Measurements from ENCODE around the gene RPS6KA5. TPM values are rescaled to one million over a fixed set of nuclear protein-coding genes. Genes with fewer than 3 reads are reported as not detected.
"Not testable (repeated sequence)": the region's sequence is repeated elsewhere in the genome, so short reads cannot be mapped to it uniquely, and the experiment has no call there.

Gene RPS6KA5
- total RNA-seq, 1 donor from 2014 or later = 0.21 TPM

DNA sequence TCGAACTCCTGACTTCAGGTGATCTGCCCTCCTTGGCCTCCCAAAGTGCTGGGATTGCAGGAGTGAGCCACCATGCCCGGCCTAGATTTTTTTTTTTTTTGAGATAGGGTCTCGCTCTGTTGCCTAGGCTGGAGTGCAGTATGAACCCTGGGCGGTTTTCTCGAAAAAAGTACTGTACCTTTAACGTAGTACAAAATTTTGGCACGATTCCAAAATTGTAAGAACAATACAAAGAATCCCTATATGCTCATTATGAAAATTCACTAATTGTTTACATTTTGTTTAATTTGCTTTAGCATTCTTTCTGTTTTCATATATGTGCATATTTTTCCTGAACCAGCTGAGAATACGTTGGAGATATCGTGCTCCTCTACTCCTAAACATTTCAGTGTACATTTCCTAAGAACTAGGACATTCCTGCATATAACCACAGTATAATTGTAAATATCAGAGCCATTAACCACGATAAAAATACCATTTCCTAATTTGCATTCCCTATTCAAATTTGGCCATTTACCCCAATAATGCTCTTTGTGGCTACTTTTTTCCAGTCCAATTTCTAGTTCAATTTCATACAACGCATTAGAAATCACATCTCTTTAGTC is 97.8 kb downstream of the RPS6KA5 start:
- TF ChIP-seq, protein P1, sequence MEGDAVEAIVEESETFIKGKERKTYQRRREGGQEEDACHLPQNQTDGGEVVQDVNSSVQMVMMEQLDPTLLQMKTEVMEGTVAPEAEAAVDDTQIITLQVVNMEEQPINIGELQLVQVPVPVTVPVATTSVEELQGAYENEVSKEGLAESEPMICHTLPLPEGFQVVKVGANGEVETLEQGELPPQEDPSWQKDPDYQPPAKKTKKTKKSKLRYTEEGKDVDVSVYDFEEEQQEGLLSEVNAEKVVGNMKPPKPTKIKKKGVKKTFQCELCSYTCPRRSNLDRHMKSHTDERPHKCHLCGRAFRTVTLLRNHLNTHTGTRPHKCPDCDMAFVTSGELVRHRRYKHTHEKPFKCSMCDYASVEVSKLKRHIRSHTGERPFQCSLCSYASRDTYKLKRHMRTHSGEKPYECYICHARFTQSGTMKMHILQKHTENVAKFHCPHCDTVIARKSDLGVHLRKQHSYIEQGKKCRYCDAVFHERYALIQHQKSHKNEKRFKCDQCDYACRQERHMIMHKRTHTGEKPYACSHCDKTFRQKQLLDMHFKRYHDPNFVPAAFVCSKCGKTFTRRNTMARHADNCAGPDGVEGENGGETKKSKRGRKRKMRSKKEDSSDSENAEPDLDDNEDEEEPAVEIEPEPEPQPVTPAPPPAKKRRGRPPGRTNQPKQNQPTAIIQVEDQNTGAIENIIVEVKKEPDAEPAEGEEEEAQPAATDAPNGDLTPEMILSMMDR (IDR thresholded peaks at IDR 0.05) = no peak
- Histone ChIP-seq H3K27me3 (no peaks in the 10 kb centered on the region), H3K4me3 (no peak overlapping the region), H3K27ac (no peak overlapping the region), H3K36me3 (no peaks in the 10 kb centered on the region), H3K4me1 (no peaks in the 10 kb centered on the region), H3K9me3 (no peaks in the 10 kb centered on the region)
- intact Hi-C loops (cut with DNase I) = no loop called here
- DNase-seq (ENCODE audit: low spot score in 2 of 2) = no peak

DNA sequence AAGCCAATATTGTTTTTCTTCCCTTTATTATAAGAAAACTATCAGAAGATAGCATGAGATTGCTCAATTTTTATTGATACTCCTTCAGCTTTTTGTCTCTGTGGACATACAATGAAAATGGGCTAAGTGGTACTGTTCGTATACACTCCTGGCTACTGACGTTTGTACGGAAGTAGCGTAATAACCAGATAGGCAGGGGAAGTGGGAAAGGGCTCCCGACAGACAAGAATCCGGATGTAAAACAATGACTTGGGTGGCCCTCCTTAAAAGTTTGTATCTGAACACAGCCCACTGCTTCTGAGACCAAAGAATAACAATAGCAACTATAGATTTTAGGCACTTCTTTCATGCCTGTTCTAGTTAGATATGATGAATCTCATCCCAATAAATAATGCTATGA is 99.6 kb downstream of the RPS6KA5 start:
- Histone ChIP-seq H3K27me3 (no peaks in the 10 kb centered on the region), H3K36me3 (no peaks in the 10 kb centered on the region), H3K27ac (no peak overlapping the region), H3K4me1 (no peaks in the 10 kb centered on the region), H3K4me3 (no peak overlapping the region), H3K9me3 (peaks cover 8 to 14% of the 10 kb centered on the region in 2 donors)
- DNase-seq (ENCODE audit: low spot score in 2 of 2) = no peak
- TF ChIP-seq, protein P1 (IDR thresholded peaks at IDR 0.05) = no peak
- intact Hi-C loops (cut with DNase I) = no loop called here

DNA sequence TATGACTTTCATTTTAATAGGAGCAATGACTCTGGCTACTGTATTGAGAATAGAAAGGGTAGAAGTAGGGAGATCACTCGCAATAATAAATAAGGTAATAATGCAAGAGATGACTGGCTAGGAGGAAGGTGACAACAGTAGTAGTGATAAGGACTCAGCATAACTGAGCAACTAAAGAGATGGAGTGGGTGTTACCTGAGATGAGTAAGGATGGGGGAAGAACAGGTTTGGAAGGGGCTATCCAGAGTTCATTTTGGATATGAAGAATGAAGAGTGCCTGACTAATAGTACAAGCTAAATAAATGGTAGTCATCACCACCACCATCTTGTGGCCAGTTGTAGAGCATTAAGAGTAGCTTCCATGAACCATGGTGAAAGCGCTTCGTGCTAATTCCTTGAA is 101.1 kb downstream of the RPS6KA5 start:
- no peak for DNase-seq (ENCODE audit: low spot score in 2 of 2)
- Histone ChIP-seq H3K36me3 (no peaks in the 10 kb centered on the region), H3K27me3 (no peaks in the 10 kb centered on the region), H3K4me3 (no peak overlapping the region), H3K27ac (no peak overlapping the region), H3K4me1 (no peaks in the 10 kb centered on the region), H3K9me3 (peaks cover 9 to 19% of the 10 kb centered on the region in 2 donors)
- intact Hi-C loops (cut with DNase I) = no loop called here
- TF ChIP-seq, protein P1 (IDR thresholded peaks at IDR 0.05) = no peak

DNA sequence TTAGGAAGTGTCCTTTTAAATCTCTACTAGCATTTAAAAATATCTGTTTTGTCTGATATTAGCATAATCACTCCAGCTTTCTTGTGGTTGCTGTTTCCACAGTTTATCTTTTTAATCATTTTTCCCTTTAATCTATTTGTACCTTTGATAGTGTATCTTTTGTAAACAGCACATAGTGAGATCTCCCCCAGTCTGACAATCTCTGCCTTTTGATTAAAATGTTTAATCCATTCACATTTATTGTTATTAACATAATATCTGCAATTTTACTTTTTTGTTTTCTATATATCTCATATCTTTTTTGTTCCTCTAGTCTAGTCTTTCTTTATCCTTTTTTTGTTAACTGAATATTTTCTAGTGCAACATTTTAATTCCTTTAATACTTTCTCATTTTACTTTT is 104.2 kb downstream of the RPS6KA5 start:
- Histone ChIP-seq H3K27me3 (no peaks in the 10 kb centered on the region), H3K36me3 (no peaks in the 10 kb centered on the region), H3K4me1 (no peaks in the 10 kb centered on the region), H3K9me3 (peaks cover 17 to 26% of the 10 kb centered on the region in 2 donors), H3K4me3 (no peak overlapping the region), H3K27ac (no peak overlapping the region)
- intact Hi-C loops (cut with DNase I) = no loop called here
- no peak for DNase-seq (ENCODE audit: low spot score in 2 of 2)
- TF ChIP-seq, protein P1 (IDR thresholded peaks at IDR 0.05) = no peak

DNA sequence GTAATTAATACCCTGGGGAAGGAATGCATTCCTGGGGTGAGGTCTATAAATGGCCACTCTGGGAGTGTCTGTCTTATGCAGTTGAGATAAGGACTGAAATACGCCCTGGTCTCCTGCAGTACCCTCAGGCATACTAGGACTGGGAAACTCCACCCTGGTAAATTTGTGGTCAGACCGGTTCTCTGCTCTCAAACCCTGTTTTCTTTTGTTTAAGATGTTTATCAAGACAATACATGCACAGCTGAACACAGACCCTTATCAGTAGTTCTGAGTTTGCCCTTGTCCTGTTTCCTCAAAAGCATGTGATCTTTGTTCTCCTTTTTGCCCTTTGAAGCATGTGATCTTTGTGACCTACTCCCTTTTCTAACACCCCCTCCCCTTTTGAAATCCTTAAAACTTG is 106.8 kb downstream of the RPS6KA5 start:
- H3K4me3 ChIP-seq; H3K36me3 ChIP-seq; H3K4me1 ChIP-seq; DNase-seq (ENCODE audit: low spot score in 2 of 2); H3K27ac ChIP-seq; intact Hi-C loops (cut with DNase I); H3K27me3 ChIP-seq: not testable (repeated sequence)
- H3K9me3 ChIP-seq = peaks cover 17 to 26% of the 10 kb centered on the region in 2 donors

DNA sequence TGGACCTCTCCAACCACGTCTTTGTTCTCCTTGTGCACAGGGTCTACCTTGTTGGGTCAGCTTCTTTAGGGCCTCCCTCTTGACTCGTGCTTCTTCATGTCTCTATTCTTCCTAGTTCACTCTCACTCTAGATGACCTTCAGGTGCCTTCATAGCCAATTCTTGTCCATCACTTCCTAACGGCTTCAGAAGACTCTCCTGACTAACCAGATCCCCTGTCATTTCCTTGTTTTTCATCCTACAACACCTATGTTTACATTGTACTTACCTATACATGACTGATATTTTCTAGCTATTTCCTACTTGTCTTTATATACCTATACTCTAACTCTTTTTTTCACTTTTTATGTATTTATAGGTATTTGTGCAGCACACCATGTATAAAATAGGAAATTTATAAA is 117.1 kb downstream of the RPS6KA5 start:
- H3K36me3 ChIP-seq = no peaks in the 10 kb centered on the region
- H3K27ac ChIP-seq = no peak overlapping the region
- TF ChIP-seq, protein P1 (IDR thresholded peaks at IDR 0.05) = no peak
- no peaks in the 10 kb centered on the region for H3K27me3 ChIP-seq
- no peaks in the 10 kb centered on the region for H3K4me1 ChIP-seq
- H3K4me3 ChIP-seq = no peak overlapping the region
- intact Hi-C loops (cut with DNase I) = no loop called here
- H3K9me3 ChIP-seq = no peaks in the 10 kb centered on the region
- DNase-seq (ENCODE audit: low spot score in 2 of 2) = no peak

All from ascending aorta (tissue), 2 donors.